Stimulated activated CD4-positive, alpha-beta T cell treated with anti-CD3 and anti-CD28 coated beads, Interleukin-1b, Interleukin-23, amount 100 ng/mL, for 1 hour (primary cell): ENCODE results near the gene ASPHD2.
"Not testable (repeated sequence)": the region's sequence is repeated elsewhere in the genome, so short reads cannot be mapped to it uniquely, and the experiment has no call there.

ENCODE experiments used
- DNase-seq, 2 donors: peaks; one replicate each; pipeline ENCODE4 v3.0.0-alpha.2; 2020; ENCODE audit warnings: low read depth in 2 of 2

The ASPHD2 gene

GRCh38 chr22:26416256-26416655, 12.8 kb upstream of the ASPHD2 start:
- no peak for DNase-seq

- no peak for DNase-seq
These were observed 12.3 kb upstream of the ASPHD2 start for GRCh38 chr22:26416670-26417276.

GRCh38 chr22:26417406-26417805, 11.7 kb upstream of the ASPHD2 start:
- no peak for DNase-seq

- DNase-seq = no peak
These were observed 10.4 kb upstream of the ASPHD2 start for GRCh38 chr22:26418620-26419019.

GRCh38 chr22:26426924-26427323, 2.1 kb upstream of the ASPHD2 start:
- no peak for DNase-seq

GRCh38 chr22:26429458-26430286, 612 bp downstream of the ASPHD2 start:
- no peak for DNase-seq

GRCh38 chr22:26430600-26430999, 1.5 kb downstream of the ASPHD2 start:
- DNase-seq = no peak

- no peak for DNase-seq
These were observed 2.4 kb downstream of the ASPHD2 start for GRCh38 chr22:26431261-26431995.

GRCh38 chr22:26432619-26433311, 3.7 kb downstream of the ASPHD2 start:
- DNase-seq = no peak

GRCh38 chr22:26433805-26434204, 4.7 kb downstream of the ASPHD2 start:
- no peak for DNase-seq

- DNase-seq = no peak
These were observed 6.5 kb downstream of the ASPHD2 start for GRCh38 chr22:26435327-26436093.

GRCh38 chr22:26436903-26437515, 7.9 kb downstream of the ASPHD2 start:
- no peak for DNase-seq

- no peak for DNase-seq
These were observed 8.8 kb downstream of the ASPHD2 start for GRCh38 chr22:26437694-26438392.

GRCh38 chr22:26438776-26439175, 9.7 kb downstream of the ASPHD2 start:
- not testable (repeated sequence) for DNase-seq

GRCh38 chr22:26439559-26439958, 10.5 kb downstream of the ASPHD2 start:
- DNase-seq = no peak

GRCh38 chr22:26442086-26442756, 13.2 kb downstream of the ASPHD2 start:
- DNase-seq = no peak

GRCh38 chr22:26443901-26444690, 15.0 kb downstream of the ASPHD2 start:
- DNase-seq = no peak

GRCh38 chr22:26444777-26445176, 15.7 kb downstream of the ASPHD2 start:
- no peak for DNase-seq
